Keratinocyte (primary cell): ENCODE data around the gene TTC28.

ENCODE experiments used
- EZH2 ChIP-seq: IDR thresholded peaks from one replicate; pipeline ENCODE4 v1.6.1; 2012; ENCODE audit warnings: inconsistent platforms, mild to moderate bottlenecking, low read length, moderate library complexity
- TF ChIP-seq, protein P1 (sequence below), 3 experiments: IDR thresholded peaks in 1 of 3; conservative IDR thresholded peaks in 1 of 3; optimal IDR thresholded peaks in 1 of 3; 2 replicates in 2 of 3; 3 replicates in 1 of 3; pipeline versions ENCODE3 to v1.5.1; 2011; ENCODE audit warnings: low read length in 3 of 3, mild to moderate bottlenecking in 3 of 3, moderate library complexity in 2 of 3, control low read depth in 1 of 3, inconsistent platforms in 1 of 3; ENCODE audit not compliant: insufficient read depth in 2 of 3; ENCODE audit errors: extremely low read depth in 1 of 3

DNA sequence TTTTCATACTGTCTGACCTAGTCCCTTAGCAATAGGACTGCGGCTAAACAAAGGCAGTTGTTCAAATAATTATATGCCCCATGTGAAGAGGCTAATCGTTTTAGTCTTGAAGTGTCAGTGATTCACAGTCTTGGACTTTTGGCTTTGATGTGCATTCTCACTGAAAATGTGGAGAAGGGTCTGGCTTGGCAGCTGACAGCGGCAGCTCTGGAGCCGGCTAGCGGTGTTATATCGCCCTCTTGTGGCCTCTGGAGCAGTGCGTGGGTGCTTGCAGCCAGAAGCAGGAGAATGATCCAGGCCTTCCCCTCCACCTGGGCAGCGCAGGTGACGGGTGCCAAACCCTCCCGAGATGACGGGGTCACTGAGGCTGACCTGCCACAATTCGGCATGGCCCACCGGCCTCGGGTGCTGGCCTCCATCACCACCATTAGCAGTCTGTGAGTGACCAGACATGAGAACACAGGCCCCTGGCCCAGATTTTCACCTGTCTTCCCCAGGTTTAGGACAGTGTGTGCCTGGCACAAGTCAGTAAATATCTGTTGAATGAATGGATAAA is 670.3 kb downstream of the TTC28 start:
- TF ChIP-seq, protein P1, sequence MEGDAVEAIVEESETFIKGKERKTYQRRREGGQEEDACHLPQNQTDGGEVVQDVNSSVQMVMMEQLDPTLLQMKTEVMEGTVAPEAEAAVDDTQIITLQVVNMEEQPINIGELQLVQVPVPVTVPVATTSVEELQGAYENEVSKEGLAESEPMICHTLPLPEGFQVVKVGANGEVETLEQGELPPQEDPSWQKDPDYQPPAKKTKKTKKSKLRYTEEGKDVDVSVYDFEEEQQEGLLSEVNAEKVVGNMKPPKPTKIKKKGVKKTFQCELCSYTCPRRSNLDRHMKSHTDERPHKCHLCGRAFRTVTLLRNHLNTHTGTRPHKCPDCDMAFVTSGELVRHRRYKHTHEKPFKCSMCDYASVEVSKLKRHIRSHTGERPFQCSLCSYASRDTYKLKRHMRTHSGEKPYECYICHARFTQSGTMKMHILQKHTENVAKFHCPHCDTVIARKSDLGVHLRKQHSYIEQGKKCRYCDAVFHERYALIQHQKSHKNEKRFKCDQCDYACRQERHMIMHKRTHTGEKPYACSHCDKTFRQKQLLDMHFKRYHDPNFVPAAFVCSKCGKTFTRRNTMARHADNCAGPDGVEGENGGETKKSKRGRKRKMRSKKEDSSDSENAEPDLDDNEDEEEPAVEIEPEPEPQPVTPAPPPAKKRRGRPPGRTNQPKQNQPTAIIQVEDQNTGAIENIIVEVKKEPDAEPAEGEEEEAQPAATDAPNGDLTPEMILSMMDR (optimal IDR thresholded peaks at IDR 0.05 in 1 of 3, IDR thresholded peaks at IDR 0.05 in 1 of 3, conservative IDR thresholded peaks at IDR 0.05 in 1 of 3; ENCODE audit: extremely low read depth in 1 of 3, insufficient read depth in 2 of 3, low read length in 3 of 3), result peak; percentile 97 to 99 (median 98)
- TF ChIP-seq EZH2, result no peak
